ENCODE measurements around the gene PDE4A.

GRCh38 chr19:10486551-10486950, 66.2 kb downstream of the PDE4A start:
- no peak for TF ChIP-seq POLR2AphosphoS5 (IDR thresholded peaks at IDR 0.05; ENCODE audit: low read depth, low read length)
- no peak for TF ChIP-seq REST (IDR thresholded peaks at IDR 0.05; ENCODE audit: insufficient read depth in 1 of 2, low read depth in 2 of 2, low read length in 2 of 2)
